Measurements from ENCODE around the gene NKX2-8. TPM values are rescaled to one million over a fixed set of nuclear protein-coding genes. Genes with fewer than 3 reads are reported as not detected.
"Not testable (repeated sequence)": the region's sequence is repeated elsewhere in the genome, so short reads cannot be mapped to it uniquely, and the experiment has no call there.

The NKX2-8 gene
- total and polyA plus RNA-seq, 2 donors: not detected

GRCh38 chr14:36553656-36554260 lies 28.7 kb downstream of the NKX2-8 start:
- H3K4me1 ChIP-seq (ENCODE audit: insufficient read depth): no peaks in the 10 kb centered on the region
- H3K4me3 ChIP-seq (ENCODE audit: low read depth, low read length): no peak overlapping the region
- WGBS: 38% methylated on average over 4 of the region's 4 CpGs
- no peak for DNase-seq (ENCODE audit: extremely low spot score)
- H3K27ac ChIP-seq (ENCODE audit: low read depth): no peak overlapping the region
- no peaks in the 10 kb centered on the region for H3K36me3 ChIP-seq (ENCODE audit: insufficient read depth)

GRCh38 chr14:36550899-36551298 lies 31.5 kb downstream of the NKX2-8 start:
- 19% methylated on average over 1 of the region's 1 CpG for WGBS
- no peaks in the 10 kb centered on the region for H3K36me3 ChIP-seq (ENCODE audit: insufficient read depth)
- no peak for DNase-seq (ENCODE audit: extremely low spot score)

GRCh38 chr14:36544280-36544679 lies 38.1 kb downstream of the NKX2-8 start:
- H3K4me3 ChIP-seq (ENCODE audit: low read depth, low read length); DNase-seq (ENCODE audit: extremely low spot score); H3K27ac ChIP-seq (ENCODE audit: low read depth); H3K4me1 ChIP-seq (ENCODE audit: insufficient read depth); H3K36me3 ChIP-seq (ENCODE audit: insufficient read depth): not testable (repeated sequence)
- 93% methylated on average over 16 of the region's 16 CpGs for WGBS

More at GRCh38 chr14:36550899-36551298, 31.5 kb downstream of the NKX2-8 start:
- no peaks in the 10 kb centered on the region for H3K4me1 ChIP-seq (ENCODE audit: insufficient read depth)
- no peak overlapping the region for H3K27ac ChIP-seq (ENCODE audit: low read depth)
- H3K4me3 ChIP-seq (ENCODE audit: low read depth, low read length): no peak overlapping the region

GRCh38 chr14:36538051-36538450 lies 44.4 kb downstream of the NKX2-8 start:
- H3K36me3 ChIP-seq (ENCODE audit: insufficient read depth): no peaks in the 10 kb centered on the region
- 70% methylated on average over 1 of the region's 1 CpG for WGBS
- no peaks in the 10 kb centered on the region for H3K4me1 ChIP-seq (ENCODE audit: insufficient read depth)
- no peak overlapping the region for H3K27ac ChIP-seq (ENCODE audit: low read depth)
- H3K4me3 ChIP-seq (ENCODE audit: low read depth, low read length): no peak overlapping the region
- no peak for DNase-seq (ENCODE audit: extremely low spot score)

Other genes starting within 250 kb of the NKX2-8 start
- gene NKX2-1, start 62.4 kb downstream of the NKX2-8 start, total RNA-seq: not detected
- not detected for gene NKX2-1, start 62.4 kb downstream of the NKX2-8 start, polyA plus RNA-seq
- 0.48 TPM for gene PAX9, start 79.2 kb upstream of the NKX2-8 start, total RNA-seq
- gene PAX9, start 79.2 kb upstream of the NKX2-8 start, polyA plus RNA-seq: 0.48 TPM

Data from urinary bladder (tissue), 4 donors.